IMR-90 (cell line): Measurements from ENCODE around the gene RAI1. TPM values are rescaled to one million over a fixed set of nuclear protein-coding genes. Genes with fewer than 3 reads are reported as not detected.

Experiments used
- ATAC-seq: fragments of 200-7000 bp; cut with Tn5 transposase; 2 replicates; pipeline ENCODE4 v1.9.1; 2020; ENCODE audit warnings: low read depth, mild to moderate bottlenecking, moderate library complexity
- BruUV-seq: library from RNA; stranded (reverse); fragments of 400-500 nt; replicated peaks from 2 replicates; lab custom pipeline; 2021; lab: Mats Ljungman, UMichigan
- CTCF ChIA-PET: fragments of 300-600 bp; formaldehyde crosslinking; extraction: SDS; loops from one replicate; lab custom pipeline; 2021; ENCODE audit warnings: antibody characterized with exemption; lab: Yijun Ruan, JAX
- POLR2A ChIA-PET: fragments of 300-600 bp; sonication (Branson Sonifier 250); formaldehyde crosslinking; loops from one replicate; lab custom pipeline; 2022; ENCODE audit warnings: antibody characterized with exemption; ENCODE audit not compliant: unreplicated experiment; lab: Charles Lee
- DNase-seq: peaks from one replicate; pipeline ENCODE4 v3.0.0; 2013
- H2AFZ ChIP-seq: replicated peaks from 2 replicates; pipeline ENCODE3; 2013; ENCODE audit warnings: low read length, mild to moderate bottlenecking; ENCODE audit not compliant: poor library complexity
- H2AK5ac ChIP-seq: 2 replicates; pipeline ENCODE4 v1.6.1; 2013; ENCODE audit warnings: low read depth, low read length, inconsistent platforms
- H2AK9ac ChIP-seq: replicated peaks from 2 replicates; pipeline ENCODE3; 2013; ENCODE audit warnings: mild to moderate bottlenecking, low read depth, low read length, moderate library complexity; ENCODE audit not compliant: poor library complexity
- H2BK120ac ChIP-seq: 2 replicates; pipeline ENCODE4 v1.6.1; 2013; ENCODE audit warnings: low read depth, low read length, inconsistent platforms
- H2BK15ac ChIP-seq: 3 replicates; pipeline ENCODE4 v1.6.1; 2013; ENCODE audit warnings: low read depth, low read length, inconsistent platforms
- H2BK20ac ChIP-seq: 2 replicates; pipeline ENCODE4 v1.6.1; 2013; ENCODE audit warnings: low read depth, mild to moderate bottlenecking, inconsistent platforms, low read length, moderate library complexity
- H2BK5ac ChIP-seq: 2 replicates; pipeline ENCODE4 v1.6.1; 2013; ENCODE audit warnings: mild to moderate bottlenecking, low read depth, low read length, inconsistent platforms; ENCODE audit not compliant: poor library complexity, severe bottlenecking
- H3K14ac ChIP-seq: replicated peaks from 2 replicates; pipeline ENCODE4 v1.6.1; 2013; ENCODE audit warnings: low read depth, low read length, inconsistent platforms
- H3K18ac ChIP-seq: 2 replicates; pipeline ENCODE4 v1.6.1; 2013; ENCODE audit warnings: low read depth, low read length, control low read depth
- H3K23ac ChIP-seq: 2 replicates; pipeline ENCODE4 v1.6.1; 2013; ENCODE audit warnings: low read depth, low read length, inconsistent platforms
- H3K27ac ChIP-seq: 2 replicates; pipeline ENCODE4 v1.5.1; 2013; ENCODE audit warnings: mild to moderate bottlenecking, control low read depth, low read length; ENCODE audit not compliant: insufficient read depth
- H3K27me3 ChIP-seq: 2 replicates; pipeline ENCODE4 v1.6.1; 2013; ENCODE audit warnings: low read length; ENCODE audit not compliant: control insufficient read depth, insufficient read depth
- H3K36me3 ChIP-seq: 2 replicates; pipeline ENCODE4 v1.6.1; 2013; ENCODE audit warnings: low read length, mixed read lengths; ENCODE audit not compliant: control insufficient read depth, insufficient read depth
- H3K4ac ChIP-seq: 2 replicates; pipeline ENCODE4 v1.6.1; 2013; ENCODE audit warnings: low read depth, low read length, inconsistent platforms
- H3K4me1 ChIP-seq: 2 replicates; pipeline ENCODE4 v1.6.1; 2013; ENCODE audit warnings: low read length, mixed read lengths; ENCODE audit not compliant: control insufficient read depth, insufficient read depth
- H3K4me2 ChIP-seq: 2 replicates; pipeline ENCODE4 v1.6.1; 2013; ENCODE audit warnings: low read depth, mild to moderate bottlenecking, control low read depth, low read length, moderate library complexity
- H3K4me3 ChIP-seq: 2 replicates; pipeline ENCODE4 v1.5.1; 2013; ENCODE audit warnings: low read depth, mild to moderate bottlenecking, control low read depth, low read length, moderate library complexity; ENCODE audit not compliant: insufficient read depth
- H3K56ac ChIP-seq: 2 replicates; pipeline ENCODE4 v1.6.1; 2013; ENCODE audit warnings: low read length, inconsistent platforms; ENCODE audit not compliant: insufficient read depth; ENCODE audit errors: extremely low read depth
- H3K79me1 ChIP-seq, 2 experiments: 2 replicates each; pipeline ENCODE4 v1.6.1; 2013; ENCODE audit warnings: low read length in 2 of 2, inconsistent platforms in 1 of 2, low read depth in 1 of 2
- H3K9ac ChIP-seq: 2 replicates; pipeline ENCODE4 v1.6.1; 2013; ENCODE audit warnings: low read depth, low read length, control low read depth
- H3K9me1 ChIP-seq: 2 replicates; pipeline ENCODE4 v1.6.1; 2013; ENCODE audit warnings: low read length, inconsistent platforms; ENCODE audit not compliant: insufficient read depth
- H3K9me3 ChIP-seq: 2 replicates; pipeline ENCODE4 v1.6.1; 2013; ENCODE audit warnings: low read length; ENCODE audit not compliant: control insufficient read depth, insufficient read depth
- H4K20me1 ChIP-seq: 2 replicates; pipeline ENCODE4 v1.6.1; 2013; ENCODE audit warnings: low read length, inconsistent platforms; ENCODE audit not compliant: insufficient read depth
- H4K5ac ChIP-seq: 2 replicates; pipeline ENCODE4 v1.6.1; 2013; ENCODE audit warnings: mild to moderate bottlenecking, low read depth, low read length, control low read depth
- H4K8ac ChIP-seq, 2 experiments: 2 replicates each; pipeline ENCODE4 v1.6.1; 2013; ENCODE audit warnings: low read depth in 2 of 2, low read length in 2 of 2, control low read depth in 1 of 2, inconsistent platforms in 1 of 2
- H4K91ac ChIP-seq: 2 replicates; pipeline ENCODE4 v1.6.1; 2013; ENCODE audit warnings: low read depth, low read length, inconsistent platforms; ENCODE audit not compliant: insufficient read depth
- BHLHE40 ChIP-seq: fragments of 150-350 bp; IDR thresholded peaks from 2 replicates; pipeline ENCODE4 v1.6.1; 2016; ENCODE audit warnings: mild to moderate bottlenecking, low read depth, low read length
- FOS ChIP-seq: fragments of 150-350 bp; IDR thresholded peaks from 2 replicates; pipeline ENCODE4 v1.6.1; 2016; ENCODE audit warnings: low read depth, low read length
- MAFK ChIP-seq: IDR thresholded peaks from 2 replicates; pipeline ENCODE4 v1.6.1; 2012; ENCODE audit warnings: low read depth, low read length, improper control_type of control experiment
- NFE2L2 ChIP-seq: fragments of 150-350 bp; IDR thresholded peaks from 2 replicates; pipeline ENCODE4 v1.6.1; 2016; ENCODE audit warnings: low read depth, mild to moderate bottlenecking, low read length
- RFX5 ChIP-seq: IDR thresholded peaks from 2 replicates; pipeline ENCODE4 v1.8.0; 2012; ENCODE audit warnings: low read depth, mild to moderate bottlenecking, low read length, moderate library complexity
- WGBS, 2 experiments: methylation state at CpG; one replicate each; pipeline versions ENCODE4 v1.1.5 to v1.1.7; 2013; ENCODE audit warnings: missing lambda C conversion rate in 2 of 2; ENCODE audit not compliant: insufficient read length in 1 of 2; ENCODE audit errors: extremely low coverage in 2 of 2; 5-methylcytosine and 5-hydroxymethylcytosine counted together
- dilution Hi-C: fragments of 300-500 bp; cut with HindIII; formaldehyde crosslinking; loops from one replicate; pipeline ENCODE4 v1.14.3; 2018; ENCODE audit warnings: low sequenced_read_pairs; ENCODE audit not compliant: unreplicated experiment
- in situ Hi-C: fragments of 300-500 bp; cut with MboI; formaldehyde crosslinking; loops from 3 replicates; pipeline ENCODE4 v1.14.3; 2019; ENCODE audit warnings: low sequenced_read_pairs, inconsistent platforms, mixed read lengths
- intact Hi-C: fragments of 100-400 bp; cut with micrococcal nuclease; formaldehyde crosslinking; loops from 2 replicates; pipeline ENCODE4 v1.10.0; 2022
- polyA plus RNA-seq, 3 experiments: library from polyadenylated mRNA; depleted of rRNA; stranded (reverse); fragments of >200 nt; gene quantifications; 2 replicates each; pipeline ENCODE4 v1.2.3, GENCODE V29; 2012; ENCODE audit warnings: low replicate concordance in 1 of 3
- total RNA-seq: library from RNA; depleted of rRNA; stranded (reverse); fragments of >200 nt; gene quantifications from 2 replicates; pipeline ENCODE4 v1.2.3, GENCODE V29; 2012
- TF ChIP-seq, protein P1 (sequence below): conservative IDR thresholded peaks from 2 replicates; pipeline ENCODE4 v1.5.1; 2012; ENCODE audit warnings: mild to moderate bottlenecking, low read depth, low read length, improper control_type of control experiment
- TF ChIP-seq, protein P2 (sequence below): fragments of 150-350 bp; IDR thresholded peaks from 2 replicates; pipeline ENCODE4 v1.6.1; 2017; ENCODE audit warnings: mild to moderate bottlenecking, antibody characterized with exemption, low read length, low read depth

Gene RAI1
- total and polyA plus RNA-seq, 2 of the 4 experiments (the other 2 are of a cell fraction) = 1.8 to 10.5 TPM

GRCh38 chr17:17827826-17828621, 146.8 kb downstream of the RAI1 start (continued):
- no peak for TF ChIP-seq MAFK

DNA sequence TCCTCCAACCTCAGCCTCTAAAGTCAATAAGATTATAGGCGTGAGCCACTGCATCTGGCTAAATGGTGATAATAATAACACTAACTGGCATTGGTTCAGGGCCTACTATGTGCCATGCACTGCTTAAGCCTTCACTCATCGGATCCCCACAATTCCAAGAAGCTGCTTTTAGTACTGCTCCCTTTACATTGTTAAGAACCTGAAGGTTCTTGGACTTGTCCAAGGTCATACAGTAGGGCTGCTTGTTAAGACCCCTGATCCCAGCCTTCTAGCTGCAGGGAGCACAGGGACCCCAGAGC, 149.0 kb downstream of the RAI1 start:
- Histone ChIP-seq H3K79me1 (peaks cover 23 to 87% of the 10 kb centered on the region in 2 experiments), H3K9ac (no peak overlapping the region), H3K4ac (no peak overlapping the region), H3K36me3 (peaks cover 15% of the 10 kb centered on the region; the same call in 1 of the 2 replicates), H2BK120ac (no peak overlapping the region), H3K14ac (no peak overlapping the region), H4K8ac (no peak overlapping the region), H3K27me3 (no peaks in the 10 kb centered on the region), H3K27ac (no peak overlapping the region), H2BK5ac (no peak overlapping the region), H3K9me3 (no peaks in the 10 kb centered on the region), H3K23ac (no peak overlapping the region), H4K91ac (no peak overlapping the region), H2BK15ac (no peak overlapping the region), H2AK9ac (no peak overlapping the region), H3K18ac (no peak overlapping the region), H3K56ac (no peak overlapping the region), H3K4me2 (no peak overlapping the region), H2AFZ (no peak overlapping the region), H2BK20ac (no peak overlapping the region), H4K5ac (no peak overlapping the region), H3K4me1 (peaks cover 18% of the 10 kb centered on the region), H3K4me3 (no peak overlapping the region), H2AK5ac (no peak overlapping the region), H4K20me1 (peaks cover 82% of the 10 kb centered on the region), H3K9me1 (peaks cover 18% of the 10 kb centered on the region)
- in situ Hi-C loops (no loop called here), dilution Hi-C loops (no loop called here), intact Hi-C loops (no loop called here)
- ATAC-seq (no peak), DNase-seq (no peak)
- POLR2A ChIA-PET = no interaction called here
- no TSS peak for BruUV-seq
- no CpG with 5 or more reads among the region's 2 CpGs for WGBS, 2 experiments
- TF ChIP-seq MAFK = no peak
- TF ChIP-seq, protein P1, sequence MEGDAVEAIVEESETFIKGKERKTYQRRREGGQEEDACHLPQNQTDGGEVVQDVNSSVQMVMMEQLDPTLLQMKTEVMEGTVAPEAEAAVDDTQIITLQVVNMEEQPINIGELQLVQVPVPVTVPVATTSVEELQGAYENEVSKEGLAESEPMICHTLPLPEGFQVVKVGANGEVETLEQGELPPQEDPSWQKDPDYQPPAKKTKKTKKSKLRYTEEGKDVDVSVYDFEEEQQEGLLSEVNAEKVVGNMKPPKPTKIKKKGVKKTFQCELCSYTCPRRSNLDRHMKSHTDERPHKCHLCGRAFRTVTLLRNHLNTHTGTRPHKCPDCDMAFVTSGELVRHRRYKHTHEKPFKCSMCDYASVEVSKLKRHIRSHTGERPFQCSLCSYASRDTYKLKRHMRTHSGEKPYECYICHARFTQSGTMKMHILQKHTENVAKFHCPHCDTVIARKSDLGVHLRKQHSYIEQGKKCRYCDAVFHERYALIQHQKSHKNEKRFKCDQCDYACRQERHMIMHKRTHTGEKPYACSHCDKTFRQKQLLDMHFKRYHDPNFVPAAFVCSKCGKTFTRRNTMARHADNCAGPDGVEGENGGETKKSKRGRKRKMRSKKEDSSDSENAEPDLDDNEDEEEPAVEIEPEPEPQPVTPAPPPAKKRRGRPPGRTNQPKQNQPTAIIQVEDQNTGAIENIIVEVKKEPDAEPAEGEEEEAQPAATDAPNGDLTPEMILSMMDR = no peak
- TF ChIP-seq, protein P2, sequence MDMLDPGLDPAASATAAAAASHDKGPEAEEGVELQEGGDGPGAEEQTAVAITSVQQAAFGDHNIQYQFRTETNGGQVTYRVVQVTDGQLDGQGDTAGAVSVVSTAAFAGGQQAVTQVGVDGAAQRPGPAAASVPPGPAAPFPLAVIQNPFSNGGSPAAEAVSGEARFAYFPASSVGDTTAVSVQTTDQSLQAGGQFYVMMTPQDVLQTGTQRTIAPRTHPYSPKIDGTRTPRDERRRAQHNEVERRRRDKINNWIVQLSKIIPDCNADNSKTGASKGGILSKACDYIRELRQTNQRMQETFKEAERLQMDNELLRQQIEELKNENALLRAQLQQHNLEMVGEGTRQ = no peak
- TF ChIP-seq RFX5 = no peak
- TF ChIP-seq BHLHE40 = no peak
- TF ChIP-seq FOS = no peak
- TF ChIP-seq NFE2L2 = no peak
- CTCF ChIA-PET = no interaction called here
